ENCODE measurements around the gene PLD2.

GRCh38 chr17:4862720-4863119 lies 55.8 kb downstream of the PLD2 start:
- no peak for TF ChIP-seq CTBP1 (IDR thresholded peaks at IDR 0.05; ENCODE audit: borderline replicate concordance)
- no peak for TF ChIP-seq BHLHE40 (IDR thresholded peaks at IDR 0.05; ENCODE audit: borderline replicate concordance)
- TF ChIP-seq FOXK2 (IDR thresholded peaks at IDR 0.05), result no peak
- no peak for TF ChIP-seq ELF4 (IDR thresholded peaks at IDR 0.05)
- TF ChIP-seq SP1 (IDR thresholded peaks at IDR 0.05), result no peak
- no peak for TF ChIP-seq NFRKB (IDR thresholded peaks at IDR 0.05)
- no peak for TF ChIP-seq FOXM1 (IDR thresholded peaks at IDR 0.05; ENCODE audit: borderline replicate concordance)
- TF ChIP-seq L3MBTL2 (conservative IDR thresholded peaks at IDR 0.05), result no peak
- TF ChIP-seq HDGF (IDR thresholded peaks at IDR 0.05; ENCODE audit: borderline replicate concordance), result no peak
- TF ChIP-seq, protein P1, sequence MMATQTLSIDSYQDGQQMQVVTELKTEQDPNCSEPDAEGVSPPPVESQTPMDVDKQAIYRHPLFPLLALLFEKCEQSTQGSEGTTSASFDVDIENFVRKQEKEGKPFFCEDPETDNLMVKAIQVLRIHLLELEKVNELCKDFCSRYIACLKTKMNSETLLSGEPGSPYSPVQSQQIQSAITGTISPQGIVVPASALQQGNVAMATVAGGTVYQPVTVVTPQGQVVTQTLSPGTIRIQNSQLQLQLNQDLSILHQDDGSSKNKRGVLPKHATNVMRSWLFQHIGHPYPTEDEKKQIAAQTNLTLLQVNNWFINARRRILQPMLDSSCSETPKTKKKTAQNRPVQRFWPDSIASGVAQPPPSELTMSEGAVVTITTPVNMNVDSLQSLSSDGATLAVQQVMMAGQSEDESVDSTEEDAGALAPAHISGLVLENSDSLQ (IDR thresholded peaks at IDR 0.05), result no peak
- TF ChIP-seq TARDBP (IDR thresholded peaks at IDR 0.05), result no peak

Measured in HEK293T (cell line).